K562 (cell line): ENCODE data around the gene SV2C. TPM values are rescaled to one million over a fixed set of nuclear protein-coding genes. Genes with fewer than 3 reads are reported as not detected.
A peak's percentile ranks its signal among the peaks of the same experiment; 100 is the strongest.

Experiments used
- ATAC-seq: fragments of 200-7000 bp; cut with Tn5 transposase; 3 replicates; pipeline ENCODE4 v1.9.1; 2020; ENCODE audit warnings: moderate library complexity
- BruUV-seq: library from RNA; stranded (reverse); fragments of 400-500 nt; replicated peaks from 2 replicates; lab custom pipeline; 2021; lab: Mats Ljungman, UMichigan
- CTCF ChIA-PET: fragments of 300-600 bp; formaldehyde crosslinking; extraction: SDS; loops from one replicate; lab custom pipeline; 2021; ENCODE audit warnings: low intra/inter-chr PET ratio; lab: Yijun Ruan, JAX
- POLR2A ChIA-PET: fragments of 300-600, 350-650 bp; sonication (Branson Sonifier 250); formaldehyde crosslinking; extraction: SDS; loops from one replicate; lab custom pipeline; 2021; ENCODE audit warnings: antibody characterized with exemption, inconsistent platforms; lab: Yijun Ruan, JAX
- DNase-seq, 4 experiments: peaks; one replicate each; pipeline versions ENCODE4 v3.0.0 to v3.0.0-alpha.2; 2011 to 2018; ENCODE audit warnings: low spot score in 3 of 4, mixed read lengths in 3 of 4; ENCODE audit errors: extremely low read depth in 1 of 4
- FAIRE-seq: peaks from 2 replicates; lab custom pipeline; 2011; peaks lifted over from hg19 to GRCh38; lab: Jason Lieb, UNC
- H2AFZ ChIP-seq: 2 replicates; pipeline ENCODE4 v1.6.0; 2011; ENCODE audit warnings: low read depth, low read length, control low read depth, inconsistent platforms
- H3K27ac ChIP-seq: fragments of 200-600 bp; 3 replicates; pipeline ENCODE4 v1.8.0; 2011; ENCODE audit warnings: low read depth, mild to moderate bottlenecking, control low read depth, inconsistent platforms, low read length, moderate library complexity, mixed read lengths; ENCODE audit errors: extremely low read depth
- H3K27me3 ChIP-seq, 2 experiments: fragments of 300-600 bp in 1 of 2; 2 replicates in 1 of 2; 3 replicates in 1 of 2; pipeline versions ENCODE4 v1.6.0 to v1.8.0; 2011; ENCODE audit warnings: inconsistent platforms in 2 of 2, low read length in 2 of 2, mild to moderate bottlenecking in 1 of 2, mixed read lengths in 1 of 2, moderate library complexity in 1 of 2; ENCODE audit not compliant: control insufficient read depth in 2 of 2, insufficient read depth in 2 of 2
- H3K36me3 ChIP-seq: fragments of 300-600 bp; 3 replicates; pipeline ENCODE4 v1.8.0; 2011; ENCODE audit warnings: mild to moderate bottlenecking, low read length, inconsistent platforms; ENCODE audit not compliant: control insufficient read depth, insufficient read depth
- H3K4me1 ChIP-seq, 2 experiments: fragments of 200-600 bp in 1 of 2; replicated peaks in 1 of 2; 2 replicates in 1 of 2; 3 replicates in 1 of 2; pipeline versions ENCODE4 v1.5.1 to v1.8.0; 2011; ENCODE audit warnings: inconsistent platforms in 2 of 2, low read length in 2 of 2, mild to moderate bottlenecking in 1 of 2, mixed read lengths in 1 of 2, moderate library complexity in 1 of 2; ENCODE audit not compliant: control insufficient read depth in 2 of 2, insufficient read depth in 2 of 2
- H3K4me2 ChIP-seq: 2 replicates; pipeline ENCODE4 v1.6.1; 2011; ENCODE audit warnings: low read length, control low read depth, inconsistent platforms, mixed read lengths; ENCODE audit not compliant: insufficient read depth
- H3K4me3 ChIP-seq: fragments of 200-600 bp; sonication (generic), shearing (Covaris generic); 2 replicates; pipeline ENCODE4 v1.5.1; 2016; ENCODE audit warnings: control low read depth, inconsistent platforms
- H3K79me2 ChIP-seq: fragments of 200-600 bp; 3 replicates; pipeline ENCODE4 v1.8.0; 2011; ENCODE audit warnings: low read length, inconsistent platforms; ENCODE audit not compliant: control insufficient read depth, insufficient read depth
- H3K9ac ChIP-seq, 2 experiments: 2 replicates each; pipeline versions ENCODE4 v1.6.0 to v1.6.1; 2011; ENCODE audit warnings: low read depth in 2 of 2, low read length in 2 of 2, control low read depth in 1 of 2, inconsistent platforms in 1 of 2, mild to moderate bottlenecking in 1 of 2, mixed read lengths in 1 of 2; ENCODE audit not compliant: insufficient read depth in 1 of 2
- H3K9me1 ChIP-seq: one replicate; pipeline ENCODE4 v1.6.0; 2011; ENCODE audit warnings: inconsistent platforms, mild to moderate bottlenecking, low read length, moderate library complexity; ENCODE audit not compliant: control insufficient read depth, insufficient read depth
- H3K9me3 ChIP-seq: replicated peaks from 2 replicates; pipeline ENCODE4 v1.5.1; 2011; ENCODE audit warnings: low read depth, low read length, inconsistent platforms; ENCODE audit not compliant: control insufficient read depth, insufficient read depth
- H4K20me1 ChIP-seq: replicated peaks from 2 replicates; pipeline ENCODE4 v1.6.1; 2011; ENCODE audit warnings: low read length, inconsistent platforms, mixed read lengths; ENCODE audit not compliant: control insufficient read depth, insufficient read depth
- MEIS2 ChIP-seq: fragments of 450-650 bp; IDR thresholded peaks from 2 replicates; pipeline ENCODE4 v1.6.1; 2014; ENCODE audit warnings: mild to moderate bottlenecking; ENCODE audit not compliant: partially characterized antibody
- NUFIP1 ChIP-seq: fragments of 450-650 bp; IDR thresholded peaks from 2 replicates; pipeline ENCODE4 v1.6.1; 2018; ENCODE audit not compliant: partially characterized antibody
- PBX2 ChIP-seq, 2 experiments: IDR thresholded peaks in 1 of 2; conservative IDR thresholded peaks in 1 of 2; 2 replicates each; pipeline ENCODE4 v1.6.1; 2016; ENCODE audit warnings: low read depth in 2 of 2, mild to moderate bottlenecking in 1 of 2, missing compliant biosample characterization in 1 of 2, missing genetic modification characterization in 1 of 2, moderate library complexity in 1 of 2
- WGBS: fragments of 100-300 bp; shearing (Covaris generic); methylation state at CpG from one replicate; pipeline ENCODE4 v1.1.6; 2016; ENCODE audit warnings: low coverage, mixed read lengths; ENCODE audit not compliant: insufficient coverage; ENCODE audit errors: missing lambda C conversion rate; 5-methylcytosine and 5-hydroxymethylcytosine counted together
- in situ Hi-C: fragments of 300-500 bp; cut with MboI; formaldehyde crosslinking; loops from 4 replicates; pipeline ENCODE4 v1.15.0; 2018; ENCODE audit warnings: inconsistent platforms, mixed read lengths
- intact Hi-C: fragments of 100-400 bp; cut with micrococcal nuclease; formaldehyde crosslinking; loops from 2 replicates; pipeline ENCODE4 v1.14.2; 2022
- polyA plus RNA-seq, 8 experiments: library from polyadenylated mRNA; depleted of rRNA in 4 of 8; stranded (reverse) in 5 of 8; unstranded in 3 of 8; fragments of >200 nt; fragmentation: Nextera tagmentation in 2 of 8; fragmentation: Illumina TruSeq in 1 of 8; extraction: Ambion mirVana in 2 of 8; extraction: Trizol in 1 of 8; gene quantifications; 2 replicates each; pipeline versions ENCODE4 v1.2.1 to v1.2.3, GENCODE V29; 2011 to 2014; ENCODE audit warnings: inconsistent platforms in 1 of 8, missing spikeins in 1 of 8
- total RNA-seq, 7 experiments: library from RNA; depleted of rRNA in 6 of 7; stranded (reverse); fragments of >200 nt in 6 of 7; fragmentation: Illumina TruSeq in 2 of 7; extraction: Trizol in 2 of 7; gene quantifications; 2 replicates each; pipeline versions ENCODE4 v1.2.1 to v1.2.3, GENCODE V29; 2011 to 2021; ENCODE audit warnings: low replicate concordance in 1 of 7

The SV2C gene
- total and polyA plus RNA-seq, 9 of the 15 experiments (the other 6 are each of a cell fraction or from before 2014, with no cell fraction given), result 0.05 TPM; not detected in 8

- in situ Hi-C loops, result no loop called here
- no peak overlapping the region for H3K4me3 ChIP-seq
- intact Hi-C loops, result no loop called here
- no peaks in the 10 kb centered on the region for H3K9me3 ChIP-seq
- ATAC-seq (no peak), FAIRE-seq (no peak), DNase-seq (no peak)
- no peaks in the 10 kb centered on the region for H3K36me3 ChIP-seq
- H3K9me1 ChIP-seq, result no peaks in the 10 kb centered on the region
- no peaks in the 10 kb centered on the region for H4K20me1 ChIP-seq
- WGBS, result under 1% methylated on average over 4 of the region's 4 CpGs
- no peak overlapping the region for H2AFZ ChIP-seq
- H3K27me3 ChIP-seq, result peaks cover 0 to 4% of the 10 kb centered on the region in 2 experiments; a peak in 1 of 5 replicates
- no peaks in the 10 kb centered on the region for H3K4me1 ChIP-seq
- ChIA-PET POLR2A (interaction anchor here (0.6 kb wide), 1 partner anchor 42 kb away, joined by 3 read pairs; no protein-coding TSS in a partner anchor), CTCF (no interaction called here)
- H3K27ac ChIP-seq, result no peak overlapping the region
- H3K79me2 ChIP-seq, result no peaks in the 10 kb centered on the region
- H3K9ac ChIP-seq, result no peak overlapping the region
- no peak overlapping the region for H3K4me2 ChIP-seq
- no TSS peak for BruUV-seq
- TF ChIP-seq NUFIP1 (no peak), PBX2 (CRISPR knock-in tag; IDR thresholded peaks at IDR 0.05; ENCODE audit: low read depth) (no peak), PBX2 (tag; conservative IDR thresholded peaks at IDR 0.05; ENCODE audit: low read depth) (peak; percentile 70), MEIS2 (peak; percentile 17)
- TF ChIP-seq, all 486 proteins: peak for 2
Measured at GRCh38 chr5:76234665-76235064, 151.5 kb downstream of the SV2C start.
